ENCODE data around the gene CEP350. TPM values are rescaled to one million over a fixed set of nuclear protein-coding genes. Genes with fewer than 3 reads are reported as not detected.
A peak's percentile ranks its signal among the peaks of the same experiment; 100 is the strongest.

Gene CEP350
- total RNA-seq, 2 donors from 2014 or later: 32.2 to 42.2 TPM

DNA sequence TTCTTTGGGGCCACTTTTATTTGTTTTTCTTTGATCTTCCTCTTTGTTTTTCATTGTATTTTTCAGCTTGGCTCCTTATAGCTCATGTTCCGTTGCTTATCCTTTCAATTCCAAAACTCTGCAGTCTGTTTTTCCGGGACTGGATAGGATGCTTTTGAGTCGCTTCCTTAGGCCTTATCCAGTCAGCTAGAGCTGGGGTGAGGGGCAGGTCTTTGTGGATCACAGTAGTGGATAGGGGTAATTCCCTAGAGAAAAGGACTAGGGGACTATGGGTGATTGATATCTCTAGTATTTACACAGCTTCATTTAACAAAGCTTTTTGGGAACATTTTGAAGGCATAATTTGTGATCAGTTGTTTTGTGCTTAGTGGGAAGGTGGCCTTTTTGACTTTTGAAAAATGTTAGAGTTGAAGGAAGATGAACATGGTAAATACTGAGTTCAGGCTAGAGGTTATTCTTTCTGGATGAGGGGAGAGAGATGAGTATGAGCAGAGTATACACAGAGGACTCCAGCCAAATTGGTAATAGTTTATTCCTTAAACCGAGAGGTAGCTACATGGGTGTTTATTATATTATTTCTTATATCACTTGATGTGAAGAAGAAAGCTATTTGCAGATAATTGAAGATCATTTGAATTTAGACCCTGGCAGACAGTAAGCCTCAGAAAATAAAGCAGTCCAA lies 22.5 kb downstream of the CEP350 start:
- H3K9ac ChIP-seq (ENCODE audit: extremely low read depth, low read length, poor library complexity, severe bottlenecking): no peak overlapping the region
- Mint-ChIP-seq H3K4me1 (peaks cover 5% of the 10 kb centered on the region), H3K4me3 (no peak overlapping the region), H3K27me3 (ENCODE audit: insufficient read depth) (no peaks in the 10 kb centered on the region), H3K9me3 (peaks cover 8% of the 10 kb centered on the region), H3K36me3 (ENCODE audit: low read depth) (no peaks in the 10 kb centered on the region), H3K27ac (no peak overlapping the region)
- WGBS, 2 experiments (ENCODE audit: insufficient coverage in 1 of 2, insufficient read length in 1 of 2): 90% methylated on average over 4 of the region's 4 CpGs; no CpG with 5 or more reads in 1 of the 2 experiments
- no peaks in the 10 kb centered on the region for H3K27me3 ChIP-seq (ENCODE audit: control insufficient read depth, insufficient read depth, low read length, poor library complexity, severe bottlenecking)
- H3K4me3 ChIP-seq (ENCODE audit: low read length): no peak overlapping the region
- H3K4me1 ChIP-seq (ENCODE audit: control insufficient read depth, insufficient read depth, low read length): no peaks in the 10 kb centered on the region
- H3K27ac ChIP-seq (ENCODE audit: low read depth, low read length): peak overlapping the region; percentile 6
- TF ChIP-seq, protein P1, sequence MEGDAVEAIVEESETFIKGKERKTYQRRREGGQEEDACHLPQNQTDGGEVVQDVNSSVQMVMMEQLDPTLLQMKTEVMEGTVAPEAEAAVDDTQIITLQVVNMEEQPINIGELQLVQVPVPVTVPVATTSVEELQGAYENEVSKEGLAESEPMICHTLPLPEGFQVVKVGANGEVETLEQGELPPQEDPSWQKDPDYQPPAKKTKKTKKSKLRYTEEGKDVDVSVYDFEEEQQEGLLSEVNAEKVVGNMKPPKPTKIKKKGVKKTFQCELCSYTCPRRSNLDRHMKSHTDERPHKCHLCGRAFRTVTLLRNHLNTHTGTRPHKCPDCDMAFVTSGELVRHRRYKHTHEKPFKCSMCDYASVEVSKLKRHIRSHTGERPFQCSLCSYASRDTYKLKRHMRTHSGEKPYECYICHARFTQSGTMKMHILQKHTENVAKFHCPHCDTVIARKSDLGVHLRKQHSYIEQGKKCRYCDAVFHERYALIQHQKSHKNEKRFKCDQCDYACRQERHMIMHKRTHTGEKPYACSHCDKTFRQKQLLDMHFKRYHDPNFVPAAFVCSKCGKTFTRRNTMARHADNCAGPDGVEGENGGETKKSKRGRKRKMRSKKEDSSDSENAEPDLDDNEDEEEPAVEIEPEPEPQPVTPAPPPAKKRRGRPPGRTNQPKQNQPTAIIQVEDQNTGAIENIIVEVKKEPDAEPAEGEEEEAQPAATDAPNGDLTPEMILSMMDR (conservative IDR thresholded peaks at IDR 0.05): no peak
- no peaks in the 10 kb centered on the region for H3K36me3 ChIP-seq (ENCODE audit: control insufficient read depth, insufficient read depth, low read length)
- DNase-seq: no peak
- H3K9me3 ChIP-seq (ENCODE audit: control insufficient read depth, low read length): peaks cover 5% of the 10 kb centered on the region

DNA sequence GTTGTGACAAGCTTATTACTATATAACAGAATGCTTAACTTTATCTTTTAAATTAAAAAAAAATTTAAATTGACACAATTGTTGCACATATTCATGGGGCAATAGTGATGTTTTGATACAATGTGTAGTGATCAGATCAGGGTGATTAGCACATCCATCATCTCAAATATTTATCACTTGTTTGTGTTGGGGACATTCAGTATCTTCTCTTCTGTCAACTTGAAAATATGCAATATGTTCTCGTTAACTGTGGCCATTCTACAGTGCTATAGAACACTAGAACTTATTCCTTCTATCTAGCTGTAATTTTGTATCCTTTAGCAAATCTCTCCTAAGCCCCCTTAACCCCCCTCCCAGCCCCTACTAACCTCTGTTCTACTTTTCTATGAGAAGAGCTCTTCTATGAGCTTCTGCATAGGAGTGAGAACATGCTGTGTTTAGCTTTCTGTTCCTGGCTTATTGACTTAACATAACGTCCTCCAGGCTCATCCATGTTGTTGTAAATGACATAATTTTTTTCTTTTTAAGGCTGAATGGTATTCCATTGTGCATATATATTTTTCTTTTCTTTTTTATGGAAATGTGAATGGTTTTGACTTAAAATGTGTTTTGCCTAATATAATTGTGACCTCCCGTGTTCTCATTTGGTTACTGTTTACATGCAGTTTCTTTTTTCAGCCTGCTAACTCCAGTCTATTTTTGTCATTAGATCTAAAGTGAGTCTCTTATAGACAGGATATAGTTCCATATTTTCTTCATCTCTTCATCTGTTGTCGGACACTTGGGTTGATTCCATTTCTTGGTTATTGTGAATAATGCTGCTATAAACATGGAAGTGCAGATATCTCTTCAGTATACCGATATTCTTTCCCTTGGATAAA lies 23.8 kb downstream of the CEP350 start:
- Mint-ChIP-seq H3K4me1 (peaks cover 5% of the 10 kb centered on the region), H3K27me3 (ENCODE audit: insufficient read depth) (no peaks in the 10 kb centered on the region), H3K27ac (no peak overlapping the region), H3K4me3 (no peak overlapping the region), H3K36me3 (ENCODE audit: low read depth) (no peaks in the 10 kb centered on the region), H3K9me3 (peaks cover 8% of the 10 kb centered on the region)
- TF ChIP-seq, protein P1 (conservative IDR thresholded peaks at IDR 0.05): no peak
- H3K4me1 ChIP-seq (ENCODE audit: control insufficient read depth, insufficient read depth, low read length): no peaks in the 10 kb centered on the region
- peaks cover 5% of the 10 kb centered on the region for H3K9me3 ChIP-seq (ENCODE audit: control insufficient read depth, low read length)
- no peaks in the 10 kb centered on the region for H3K36me3 ChIP-seq (ENCODE audit: control insufficient read depth, insufficient read depth, low read length)
- no peak for DNase-seq
- H3K4me3 ChIP-seq (ENCODE audit: low read length): no peak overlapping the region
- no peaks in the 10 kb centered on the region for H3K27me3 ChIP-seq (ENCODE audit: control insufficient read depth, insufficient read depth, low read length, poor library complexity, severe bottlenecking)
- WGBS, 2 experiments (ENCODE audit: insufficient coverage in 1 of 2, insufficient read length in 1 of 2): 90 to 99% methylated on average over 3 to 5 of the region's 5 CpGs
- no peak overlapping the region for H3K9ac ChIP-seq (ENCODE audit: extremely low read depth, low read length, poor library complexity, severe bottlenecking)
- H3K27ac ChIP-seq (ENCODE audit: low read depth, low read length): no peak overlapping the region

DNA sequence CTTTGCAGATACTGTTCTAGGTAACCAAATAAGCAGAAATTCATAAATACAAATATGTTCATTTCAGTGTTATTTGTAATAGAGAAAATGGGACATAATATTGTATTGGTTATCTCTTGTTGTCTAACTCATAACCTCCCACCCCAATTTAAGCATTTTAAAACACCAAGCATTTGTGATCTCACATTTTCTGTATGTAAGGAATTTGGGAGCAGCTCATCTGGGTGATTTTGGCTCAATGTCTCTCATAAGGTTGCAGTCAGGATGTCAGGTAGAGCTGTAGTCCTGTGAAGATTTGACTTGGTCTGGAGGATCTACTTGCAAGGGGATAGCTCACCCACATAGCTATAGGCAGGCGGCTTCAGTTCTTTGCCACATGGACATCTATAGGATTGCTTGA lies 29.5 kb downstream of the CEP350 start:
- no peaks in the 10 kb centered on the region for H3K4me1 ChIP-seq (ENCODE audit: control insufficient read depth, insufficient read depth, low read length)
- TF ChIP-seq, protein P1 (conservative IDR thresholded peaks at IDR 0.05): no peak
- no peak for DNase-seq
- WGBS, 2 experiments (ENCODE audit: insufficient coverage in 1 of 2, insufficient read length in 1 of 2): 83 to 88% methylated on average over 1 of the region's 1 CpG
- Mint-ChIP-seq H3K9me3 (peaks cover 8% of the 10 kb centered on the region), H3K4me3 (no peak overlapping the region), H3K27ac (no peak overlapping the region), H3K4me1 (no peaks in the 10 kb centered on the region), H3K27me3 (ENCODE audit: insufficient read depth) (no peaks in the 10 kb centered on the region), H3K36me3 (ENCODE audit: low read depth) (peaks cover 2% of the 10 kb centered on the region)
- H3K4me3 ChIP-seq (ENCODE audit: low read length): no peak overlapping the region
- peaks cover 8% of the 10 kb centered on the region for H3K36me3 ChIP-seq (ENCODE audit: control insufficient read depth, insufficient read depth, low read length)
- H3K9ac ChIP-seq (ENCODE audit: extremely low read depth, low read length, poor library complexity, severe bottlenecking): no peak overlapping the region
- peaks cover 5% of the 10 kb centered on the region for H3K9me3 ChIP-seq (ENCODE audit: control insufficient read depth, low read length)
- no peaks in the 10 kb centered on the region for H3K27me3 ChIP-seq (ENCODE audit: control insufficient read depth, insufficient read depth, low read length, poor library complexity, severe bottlenecking)
- no peak overlapping the region for H3K27ac ChIP-seq (ENCODE audit: low read depth, low read length)
